HuH-7 (cell line): Measurements from ENCODE around the gene TBX15.
A peak's percentile ranks its signal among the peaks of the same experiment; 100 is the strongest.
"Not testable (repeated sequence)": the region's sequence is repeated elsewhere in the genome, so short reads cannot be mapped to it uniquely, and the experiment has no call there.

Source experiments
- DNase-seq: peaks from one replicate; pipeline ENCODE4 v3.0.0; 2011; ENCODE audit warnings: low spot score

The TBX15 gene

GRCh38 chr1:118926261-118926660, 61.9 kb downstream of the TBX15 start:
- DNase-seq = no peak

GRCh38 chr1:118925651-118926050, 62.5 kb downstream of the TBX15 start:
- no peak for DNase-seq

GRCh38 chr1:118923319-118923718, 64.8 kb downstream of the TBX15 start:
- no peak for DNase-seq

GRCh38 chr1:118921994-118922393, 66.1 kb downstream of the TBX15 start:
- DNase-seq = no peak

GRCh38 chr1:118920124-118920717, 67.9 kb downstream of the TBX15 start:
- DNase-seq = no peak

- no peak for DNase-seq
These were observed 69.2 kb downstream of the TBX15 start for GRCh38 chr1:118918940-118919259.

- no peak for DNase-seq
These were observed 69.8 kb downstream of the TBX15 start for GRCh38 chr1:118918230-118918939.

- not testable (repeated sequence) for DNase-seq
These were observed 71.8 kb downstream of the TBX15 start for GRCh38 chr1:118916346-118916745.

GRCh38 chr1:118914379-118915161, 73.6 kb downstream of the TBX15 start:
- DNase-seq = peak; percentile 16

GRCh38 chr1:118913818-118914217, 74.3 kb downstream of the TBX15 start:
- DNase-seq = no peak

GRCh38 chr1:118912574-118912973, 75.6 kb downstream of the TBX15 start:
- no peak for DNase-seq

GRCh38 chr1:118911571-118911970, 76.6 kb downstream of the TBX15 start:
- no peak for DNase-seq

- no peak for DNase-seq
These were observed 80.7 kb downstream of the TBX15 start for GRCh38 chr1:118907466-118907865.

- DNase-seq = no peak
These were observed 82.5 kb downstream of the TBX15 start for GRCh38 chr1:118905671-118906070.

GRCh38 chr1:118905196-118905595, 82.9 kb downstream of the TBX15 start:
- DNase-seq = no peak

- no peak for DNase-seq
These were observed 85.4 kb downstream of the TBX15 start for GRCh38 chr1:118902711-118903191.

- no peak for DNase-seq
These were observed 85.8 kb downstream of the TBX15 start for GRCh38 chr1:118902299-118902698.

GRCh38 chr1:118900643-118901440, 87.3 kb downstream of the TBX15 start:
- DNase-seq = no peak

- DNase-seq = peak; percentile 8
These were observed 88.8 kb downstream of the TBX15 start for GRCh38 chr1:118899340-118899739.

- no peak for DNase-seq
These were observed 89.4 kb downstream of the TBX15 start for GRCh38 chr1:118898712-118899111.

GRCh38 chr1:118896416-118896815, 91.7 kb downstream of the TBX15 start:
- DNase-seq = no peak

- no peak for DNase-seq
These were observed 93.3 kb downstream of the TBX15 start for GRCh38 chr1:118894836-118895235.
